WTC11 (cell line): ENCODE data around the gene ARHGEF39. TPM values are rescaled to one million over a fixed set of nuclear protein-coding genes. Genes with fewer than 3 reads are reported as not detected.

ENCODE experiments used
- ATAC-seq: fragments of 200-7000 bp; cut with Tn5 transposase; 2 replicates; pipeline ENCODE4 v1.10.0; 2021; ENCODE audit warnings: mild to moderate bottlenecking, moderate library complexity
- CTCF ChIA-PET: fragments of 300-600 bp; sonication (Branson Sonifier 250); formaldehyde crosslinking; loops from one replicate; lab custom pipeline; 2021; ENCODE audit warnings: antibody characterized with exemption; lab: Charles Lee
- POLR2A ChIA-PET: fragments of 350-600 bp; sonication (Branson Sonifier 250); formaldehyde crosslinking; loops from one replicate; lab custom pipeline; 2021; ENCODE audit warnings: antibody characterized with exemption; lab: Charles Lee
- DNase-seq: peaks from one replicate; pipeline ENCODE4 v3.0.0; 2021; ENCODE audit warnings: low spot score
- H3K27ac Mint-ChIP-seq: 2 replicates; pipeline ENCODE4 v1.8.0; 2021; ENCODE audit warnings: mixed read lengths
- H3K27me3 Mint-ChIP-seq: 2 replicates; pipeline ENCODE4 v1.8.0; 2021; ENCODE audit warnings: low read depth, mild to moderate bottlenecking, moderate library complexity, mixed read lengths
- H3K36me3 Mint-ChIP-seq: 2 replicates; pipeline ENCODE4 v1.8.0; 2021; ENCODE audit warnings: mixed read lengths
- H3K4me1 Mint-ChIP-seq: 2 replicates; pipeline ENCODE4 v1.8.0; 2022; ENCODE audit warnings: mixed read lengths
- H3K4me3 Mint-ChIP-seq: 2 replicates; pipeline ENCODE4 v1.8.0; 2021; ENCODE audit warnings: mild to moderate bottlenecking, moderate library complexity, mixed read lengths
- H3K9me3 Mint-ChIP-seq: 2 replicates; pipeline ENCODE4 v1.8.0; 2021; ENCODE audit warnings: mixed read lengths
- ELF4 ChIP-seq: sonication (generic); formaldehyde crosslinking; IDR thresholded peaks from 2 replicates; pipeline ENCODE4 v1.8.1; 2022; ENCODE audit warnings: low read depth, mild to moderate bottlenecking, moderate library complexity, missing genetic modification reagents
- FOXK1 ChIP-seq: sonication (generic); formaldehyde crosslinking; IDR thresholded peaks from 2 replicates; pipeline ENCODE4 v1.8.0; 2022; ENCODE audit warnings: mild to moderate bottlenecking, moderate library complexity, missing genetic modification reagents
- IRF2 ChIP-seq: sonication (generic); formaldehyde crosslinking; IDR thresholded peaks from 2 replicates; pipeline ENCODE4 v1.8.0; 2022; ENCODE audit warnings: low read depth, missing genetic modification reagents, borderline replicate concordance
- JAZF1 ChIP-seq: fragments of 250-450 bp; sonication (Bioruptor Pico); IDR thresholded peaks from 2 replicates; pipeline ENCODE4 v1.9.0; 2021; ENCODE audit warnings: moderate library complexity, mild to moderate bottlenecking, inconsistent platforms
- NFE2L1 ChIP-seq: sonication (generic); formaldehyde crosslinking; IDR thresholded peaks from 2 replicates; pipeline ENCODE4 v1.8.1; 2023; ENCODE audit warnings: missing genetic modification reagents
- NFYB ChIP-seq: sonication (generic); formaldehyde crosslinking; conservative IDR thresholded peaks from 2 replicates; pipeline ENCODE4 v1.8.0; 2022; ENCODE audit warnings: low read depth, missing genetic modification reagents
- NR2C2 ChIP-seq: sonication (generic); formaldehyde crosslinking; IDR thresholded peaks from 2 replicates; pipeline ENCODE4 v1.8.0; 2022; ENCODE audit warnings: mild to moderate bottlenecking, missing genetic modification reagents
- SP1 ChIP-seq: sonication (generic); formaldehyde crosslinking; conservative IDR thresholded peaks from 2 replicates; pipeline ENCODE4 v1.8.1; 2022; ENCODE audit warnings: missing genetic modification reagents
- ZNF219 ChIP-seq: sonication (generic); formaldehyde crosslinking; IDR thresholded peaks from 2 replicates; pipeline ENCODE4 v1.8.0; 2023; ENCODE audit warnings: missing genetic modification reagents, mild to moderate bottlenecking, borderline replicate concordance
- ZNF416 ChIP-seq: fragments of 250-450 bp; sonication (Bioruptor Pico); IDR thresholded peaks from 2 replicates; pipeline ENCODE4 v1.9.0; 2021; ENCODE audit warnings: mild to moderate bottlenecking, inconsistent platforms
- total RNA-seq: library from RNA; stranded (reverse); gene quantifications from 3 replicates; pipeline ENCODE4 v1.2.3, GENCODE V29; 2021
- TF ChIP-seq, protein P1 (sequence below): sonication (generic); formaldehyde crosslinking; IDR thresholded peaks from 2 replicates; pipeline ENCODE4 v1.8.1; 2023; ENCODE audit warnings: mild to moderate bottlenecking, moderate library complexity, missing genetic modification reagents
- TF ChIP-seq, protein P2 (sequence below): sonication (generic); formaldehyde crosslinking; IDR thresholded peaks from 2 replicates; pipeline ENCODE4 v1.8.1; 2023; ENCODE audit warnings: mild to moderate bottlenecking, missing genetic modification reagents, moderate library complexity
- TF ChIP-seq, protein P3 (sequence below): fragments of 250-450 bp; sonication (Bioruptor Pico); conservative IDR thresholded peaks from 2 replicates; pipeline ENCODE4 v1.9.0; 2021; ENCODE audit warnings: mild to moderate bottlenecking
- TF ChIP-seq, protein P4 (sequence below): fragments of 250-450 bp; sonication (Bioruptor Pico); IDR thresholded peaks from 2 replicates; pipeline ENCODE4 v1.9.0; 2021; ENCODE audit warnings: mild to moderate bottlenecking, borderline replicate concordance
- TF ChIP-seq, protein P5 (sequence below): fragments of 250-450 bp; sonication (Bioruptor Pico); IDR thresholded peaks from 2 replicates; pipeline ENCODE4 v2.1.2; 2022; ENCODE audit warnings: mild to moderate bottlenecking, moderate library complexity
- TF ChIP-seq, protein P6 (sequence below): sonication (generic); formaldehyde crosslinking; conservative IDR thresholded peaks from 2 replicates; pipeline ENCODE4 v1.8.1; 2023; ENCODE audit warnings: mild to moderate bottlenecking, low read depth, missing genetic modification reagents, moderate library complexity

ARHGEF39 gene
- total RNA-seq, 1 experiment from 2014 or later: 23.8 TPM

DNA sequence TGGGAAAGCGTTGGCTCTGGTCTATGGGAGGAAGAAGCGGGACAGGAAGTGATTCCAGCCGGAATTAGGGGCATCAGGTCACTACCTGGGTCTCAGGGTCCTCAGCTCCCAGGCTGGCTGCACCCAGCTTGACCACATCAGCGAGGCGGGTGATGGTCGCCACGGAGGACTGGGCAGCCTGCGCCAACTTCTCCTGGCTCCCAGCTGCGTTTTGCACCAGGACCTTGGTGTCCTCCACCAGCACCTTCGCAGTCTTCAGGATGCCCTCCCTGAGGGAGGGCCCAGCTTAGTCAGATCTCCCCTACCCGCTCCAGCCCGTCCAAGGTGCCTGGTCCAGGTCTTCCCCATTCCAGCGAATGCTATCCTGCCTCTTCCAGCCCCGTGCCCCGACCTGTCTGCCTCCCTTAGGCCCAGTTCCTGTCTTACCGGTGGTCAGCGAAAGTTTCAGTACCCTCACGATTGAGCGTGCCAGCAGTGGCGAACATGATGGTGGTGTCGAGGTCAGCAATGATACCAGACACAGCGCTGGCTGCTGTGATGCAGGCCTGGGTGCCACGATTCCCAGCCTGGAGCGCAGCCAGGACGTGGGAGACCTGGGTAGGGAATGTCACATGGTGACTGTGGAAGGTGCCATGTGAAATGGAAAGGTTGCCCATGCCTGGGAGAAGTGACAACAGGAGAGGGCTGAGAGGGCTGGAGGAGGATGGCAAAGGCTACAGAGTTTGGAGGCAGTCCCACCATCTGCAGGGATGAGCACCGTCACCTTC is 39.1 kb upstream of the ARHGEF39 start:
- H3K27ac Mint-ChIP-seq: no peak overlapping the region
- CTCF ChIA-PET: interaction anchor here (2.5 kb wide), 1 partner anchor 8 kb away, joined by 14 read pairs; no protein-coding TSS in a partner anchor
- ATAC-seq: no peak
- H3K4me1 Mint-ChIP-seq: no peaks in the 10 kb centered on the region
- no peaks in the 10 kb centered on the region for H3K27me3 Mint-ChIP-seq
- POLR2A ChIA-PET: no interaction called here
- H3K4me3 Mint-ChIP-seq: no peak overlapping the region
- H3K36me3 Mint-ChIP-seq: peaks cover 60% of the 10 kb centered on the region
- TF ChIP-seq, protein P1, sequence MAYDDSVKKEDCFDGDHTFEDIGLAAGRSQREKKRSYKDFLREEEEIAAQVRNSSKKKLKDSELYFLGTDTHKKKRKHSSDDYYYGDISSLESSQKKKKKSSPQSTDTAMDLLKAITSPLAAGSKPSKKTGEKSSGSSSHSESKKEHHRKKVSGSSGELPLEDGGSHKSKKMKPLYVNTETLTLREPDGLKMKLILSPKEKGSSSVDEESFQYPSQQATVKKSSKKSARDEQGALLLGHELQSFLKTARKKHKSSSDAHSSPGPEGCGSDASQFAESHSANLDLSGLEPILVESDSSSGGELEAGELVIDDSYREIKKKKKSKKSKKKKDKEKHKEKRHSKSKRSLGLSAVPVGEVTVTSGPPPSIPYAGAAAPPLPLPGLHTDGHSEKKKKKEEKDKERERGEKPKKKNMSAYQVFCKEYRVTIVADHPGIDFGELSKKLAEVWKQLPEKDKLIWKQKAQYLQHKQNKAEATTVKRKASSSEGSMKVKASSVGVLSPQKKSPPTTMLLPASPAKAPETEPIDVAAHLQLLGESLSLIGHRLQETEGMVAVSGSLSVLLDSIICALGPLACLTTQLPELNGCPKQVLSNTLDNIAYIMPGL (CRISPR knock-in tag): no peak
- TF ChIP-seq IRF2 (CRISPR knock-in tag) (no peak), FOXK1 (CRISPR knock-in tag) (no peak)
- TF ChIP-seq, protein P2, sequence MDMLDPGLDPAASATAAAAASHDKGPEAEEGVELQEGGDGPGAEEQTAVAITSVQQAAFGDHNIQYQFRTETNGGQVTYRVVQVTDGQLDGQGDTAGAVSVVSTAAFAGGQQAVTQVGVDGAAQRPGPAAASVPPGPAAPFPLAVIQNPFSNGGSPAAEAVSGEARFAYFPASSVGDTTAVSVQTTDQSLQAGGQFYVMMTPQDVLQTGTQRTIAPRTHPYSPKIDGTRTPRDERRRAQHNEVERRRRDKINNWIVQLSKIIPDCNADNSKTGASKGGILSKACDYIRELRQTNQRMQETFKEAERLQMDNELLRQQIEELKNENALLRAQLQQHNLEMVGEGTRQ (CRISPR knock-in tag): no peak
- H3K9me3 Mint-ChIP-seq: no peaks in the 10 kb centered on the region
- no peak for DNase-seq

DNA sequence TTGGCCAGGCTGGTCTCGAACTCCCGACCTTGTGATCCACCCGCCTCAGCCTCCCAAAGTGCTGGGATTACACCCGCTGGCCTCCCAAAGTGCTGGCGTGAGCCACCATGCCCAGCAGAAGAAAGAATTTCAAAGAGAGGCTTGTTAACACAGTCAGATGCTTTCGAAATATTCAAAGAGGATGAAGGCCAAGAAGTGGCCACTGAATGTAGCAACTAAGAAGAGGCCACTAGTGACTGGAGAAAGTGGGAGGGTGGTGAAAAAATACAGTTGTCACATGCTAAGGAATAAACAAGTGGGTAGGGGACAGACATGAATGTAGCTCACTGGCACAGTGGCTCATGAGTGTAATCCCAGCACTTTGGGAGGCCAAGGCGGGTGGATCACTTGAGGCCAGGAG is 37.7 kb upstream of the ARHGEF39 start:
- Mint-ChIP-seq H3K4me3 (no peak overlapping the region), H3K36me3 (peaks cover 50% of the 10 kb centered on the region), H3K27ac (no peak overlapping the region), H3K4me1 (no peaks in the 10 kb centered on the region), H3K9me3 (no peaks in the 10 kb centered on the region), H3K27me3 (no peaks in the 10 kb centered on the region)
- ATAC-seq (no peak), DNase-seq (no peak)
- ChIA-PET POLR2A (no interaction called here), CTCF (no interaction called here)
- TF ChIP-seq IRF2 (CRISPR knock-in tag) (no peak), ELF4 (no peak), NFYB (CRISPR knock-in tag) (no peak), ZNF219 (CRISPR knock-in tag) (no peak), NR2C2 (no peak)
- TF ChIP-seq, protein P3, sequence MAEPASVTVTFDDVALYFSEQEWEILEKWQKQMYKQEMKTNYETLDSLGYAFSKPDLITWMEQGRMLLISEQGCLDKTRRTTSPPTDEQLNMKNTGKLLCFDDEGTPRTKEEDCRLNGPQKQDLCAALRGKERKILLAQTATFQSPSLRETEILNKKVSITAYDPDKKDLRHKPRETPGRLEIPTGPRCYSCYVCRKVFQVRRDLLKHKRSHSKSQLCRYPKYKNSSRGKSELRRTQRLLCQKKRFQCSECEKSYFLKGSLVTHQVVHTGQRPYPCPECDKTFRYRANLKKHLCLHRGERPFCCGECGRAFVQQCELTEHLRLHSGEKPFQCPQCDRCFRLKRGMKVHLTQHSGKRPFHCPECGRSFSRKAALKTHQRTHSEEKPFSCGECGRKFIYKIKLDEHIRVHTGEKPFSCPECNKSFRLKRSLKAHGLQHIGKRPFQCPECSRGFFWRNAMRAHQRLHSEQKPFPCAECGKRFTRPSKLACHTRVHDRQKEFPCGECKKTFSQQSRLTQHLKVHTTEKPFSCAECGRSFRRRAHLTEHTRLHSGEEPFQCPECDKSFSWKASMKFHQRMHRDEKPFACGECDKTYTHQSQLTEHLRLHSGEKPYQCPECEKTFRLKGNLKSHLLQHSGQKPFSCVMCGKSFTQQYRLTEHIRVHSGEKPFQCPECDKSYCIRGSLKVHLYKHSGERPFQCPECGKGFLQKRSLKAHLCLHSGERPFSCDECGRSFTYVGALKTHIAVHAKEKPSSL (CRISPR knock-in tag): no peak
- TF ChIP-seq, protein P4, sequence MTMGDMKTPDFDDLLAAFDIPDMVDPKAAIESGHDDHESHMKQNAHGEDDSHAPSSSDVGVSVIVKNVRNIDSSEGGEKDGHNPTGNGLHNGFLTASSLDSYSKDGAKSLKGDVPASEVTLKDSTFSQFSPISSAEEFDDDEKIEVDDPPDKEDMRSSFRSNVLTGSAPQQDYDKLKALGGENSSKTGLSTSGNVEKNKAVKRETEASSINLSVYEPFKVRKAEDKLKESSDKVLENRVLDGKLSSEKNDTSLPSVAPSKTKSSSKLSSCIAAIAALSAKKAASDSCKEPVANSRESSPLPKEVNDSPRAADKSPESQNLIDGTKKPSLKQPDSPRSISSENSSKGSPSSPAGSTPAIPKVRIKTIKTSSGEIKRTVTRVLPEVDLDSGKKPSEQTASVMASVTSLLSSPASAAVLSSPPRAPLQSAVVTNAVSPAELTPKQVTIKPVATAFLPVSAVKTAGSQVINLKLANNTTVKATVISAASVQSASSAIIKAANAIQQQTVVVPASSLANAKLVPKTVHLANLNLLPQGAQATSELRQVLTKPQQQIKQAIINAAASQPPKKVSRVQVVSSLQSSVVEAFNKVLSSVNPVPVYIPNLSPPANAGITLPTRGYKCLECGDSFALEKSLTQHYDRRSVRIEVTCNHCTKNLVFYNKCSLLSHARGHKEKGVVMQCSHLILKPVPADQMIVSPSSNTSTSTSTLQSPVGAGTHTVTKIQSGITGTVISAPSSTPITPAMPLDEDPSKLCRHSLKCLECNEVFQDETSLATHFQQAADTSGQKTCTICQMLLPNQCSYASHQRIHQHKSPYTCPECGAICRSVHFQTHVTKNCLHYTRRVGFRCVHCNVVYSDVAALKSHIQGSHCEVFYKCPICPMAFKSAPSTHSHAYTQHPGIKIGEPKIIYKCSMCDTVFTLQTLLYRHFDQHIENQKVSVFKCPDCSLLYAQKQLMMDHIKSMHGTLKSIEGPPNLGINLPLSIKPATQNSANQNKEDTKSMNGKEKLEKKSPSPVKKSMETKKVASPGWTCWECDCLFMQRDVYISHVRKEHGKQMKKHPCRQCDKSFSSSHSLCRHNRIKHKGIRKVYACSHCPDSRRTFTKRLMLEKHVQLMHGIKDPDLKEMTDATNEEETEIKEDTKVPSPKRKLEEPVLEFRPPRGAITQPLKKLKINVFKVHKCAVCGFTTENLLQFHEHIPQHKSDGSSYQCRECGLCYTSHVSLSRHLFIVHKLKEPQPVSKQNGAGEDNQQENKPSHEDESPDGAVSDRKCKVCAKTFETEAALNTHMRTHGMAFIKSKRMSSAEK: no peak

DNA sequence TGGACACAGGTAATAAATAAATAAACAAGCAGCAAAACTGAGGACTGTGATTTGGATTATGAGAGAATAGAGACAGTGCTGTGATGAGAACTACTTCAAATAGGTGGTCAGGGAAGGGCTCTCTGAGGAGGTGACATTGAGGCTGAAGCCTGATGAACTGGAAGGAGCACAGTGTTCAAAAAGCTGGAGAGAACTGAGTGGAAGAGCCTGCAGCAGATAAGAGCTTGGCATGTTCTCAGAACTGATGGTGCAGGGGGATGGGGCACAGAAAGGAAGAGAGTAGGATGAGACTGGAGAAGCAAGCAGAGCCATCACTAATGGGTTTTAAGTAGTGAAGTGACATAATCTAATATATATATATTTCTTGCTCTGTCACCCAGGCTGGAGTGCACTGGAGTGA is 35.9 kb upstream of the ARHGEF39 start:
- Mint-ChIP-seq H3K27ac (no peak overlapping the region), H3K36me3 (peaks cover 43% of the 10 kb centered on the region), H3K4me1 (no peaks in the 10 kb centered on the region), H3K27me3 (no peaks in the 10 kb centered on the region), H3K9me3 (no peaks in the 10 kb centered on the region), H3K4me3 (no peak overlapping the region)
- ATAC-seq (no peak), DNase-seq (no peak)
- ChIA-PET CTCF (interaction anchor here (0.6 kb wide), 1 partner anchor 9 kb away, joined by 3 read pairs; no protein-coding TSS in a partner anchor), POLR2A (no interaction called here)
- TF ChIP-seq, protein P5, sequence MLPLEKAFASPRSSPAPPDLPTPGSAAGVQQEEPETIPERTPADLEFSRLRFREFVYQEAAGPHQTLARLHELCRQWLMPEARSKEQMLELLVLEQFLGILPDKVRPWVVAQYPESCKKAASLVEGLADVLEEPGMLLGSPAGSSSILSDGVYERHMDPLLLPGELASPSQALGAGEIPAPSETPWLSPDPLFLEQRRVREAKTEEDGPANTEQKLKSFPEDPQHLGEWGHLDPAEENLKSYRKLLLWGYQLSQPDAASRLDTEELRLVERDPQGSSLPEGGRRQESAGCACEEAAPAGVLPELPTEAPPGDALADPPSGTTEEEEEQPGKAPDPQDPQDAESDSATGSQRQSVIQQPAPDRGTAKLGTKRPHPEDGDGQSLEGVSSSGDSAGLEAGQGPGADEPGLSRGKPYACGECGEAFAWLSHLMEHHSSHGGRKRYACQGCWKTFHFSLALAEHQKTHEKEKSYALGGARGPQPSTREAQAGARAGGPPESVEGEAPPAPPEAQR (CRISPR knock-in tag): no peak
- TF ChIP-seq SP1 (no peak), FOXK1 (CRISPR knock-in tag) (no peak), ELF4 (no peak), NFE2L1 (CRISPR knock-in tag) (no peak), ZNF416 (CRISPR knock-in tag) (no peak), JAZF1 (CRISPR knock-in tag) (no peak)
- TF ChIP-seq, protein P6, sequence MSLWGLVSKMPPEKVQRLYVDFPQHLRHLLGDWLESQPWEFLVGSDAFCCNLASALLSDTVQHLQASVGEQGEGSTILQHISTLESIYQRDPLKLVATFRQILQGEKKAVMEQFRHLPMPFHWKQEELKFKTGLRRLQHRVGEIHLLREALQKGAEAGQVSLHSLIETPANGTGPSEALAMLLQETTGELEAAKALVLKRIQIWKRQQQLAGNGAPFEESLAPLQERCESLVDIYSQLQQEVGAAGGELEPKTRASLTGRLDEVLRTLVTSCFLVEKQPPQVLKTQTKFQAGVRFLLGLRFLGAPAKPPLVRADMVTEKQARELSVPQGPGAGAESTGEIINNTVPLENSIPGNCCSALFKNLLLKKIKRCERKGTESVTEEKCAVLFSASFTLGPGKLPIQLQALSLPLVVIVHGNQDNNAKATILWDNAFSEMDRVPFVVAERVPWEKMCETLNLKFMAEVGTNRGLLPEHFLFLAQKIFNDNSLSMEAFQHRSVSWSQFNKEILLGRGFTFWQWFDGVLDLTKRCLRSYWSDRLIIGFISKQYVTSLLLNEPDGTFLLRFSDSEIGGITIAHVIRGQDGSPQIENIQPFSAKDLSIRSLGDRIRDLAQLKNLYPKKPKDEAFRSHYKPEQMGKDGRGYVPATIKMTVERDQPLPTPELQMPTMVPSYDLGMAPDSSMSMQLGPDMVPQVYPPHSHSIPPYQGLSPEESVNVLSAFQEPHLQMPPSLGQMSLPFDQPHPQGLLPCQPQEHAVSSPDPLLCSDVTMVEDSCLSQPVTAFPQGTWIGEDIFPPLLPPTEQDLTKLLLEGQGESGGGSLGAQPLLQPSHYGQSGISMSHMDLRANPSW (CRISPR knock-in tag): no peak
- TF ChIP-seq, protein P2 (CRISPR knock-in tag): no peak
